Activated CD8-positive, alpha-beta T cell treated with anti-CD3 and anti-CD28 coated beads for 36 hours (primary cell): ENCODE results near the gene TMEM151A. TPM values are rescaled to one million over a fixed set of nuclear protein-coding genes. Genes with fewer than 3 reads are reported as not detected.

ENCODE experiments used
- ATAC-seq: fragments of 200-7000 bp; cut with Tn5 transposase; one replicate; pipeline ENCODE4 v1.10.0; 2021; ENCODE audit warnings: mild to moderate bottlenecking, moderate library complexity
- CTCF ChIA-PET: fragments of 350-600 bp; sonication (Branson Sonifier 250); formaldehyde crosslinking; loops from one replicate; lab custom pipeline; 2021; ENCODE audit warnings: antibody characterized with exemption; lab: Charles Lee
- POLR2A ChIA-PET: fragments of 350-600 bp; sonication (Branson Sonifier 250); formaldehyde crosslinking; loops from one replicate; lab custom pipeline; 2021; ENCODE audit warnings: antibody characterized with exemption; lab: Charles Lee
- DNase-seq: peaks from one replicate; pipeline ENCODE4 v3.0.0-alpha.2; 2020
- H3K27ac Mint-ChIP-seq: one replicate; pipeline ENCODE4 v1.8.0; 2021; ENCODE audit warnings: mild to moderate bottlenecking, mixed read lengths
- H3K27me3 Mint-ChIP-seq: one replicate; pipeline ENCODE4 v1.8.0; 2021; ENCODE audit warnings: mixed read lengths
- H3K36me3 Mint-ChIP-seq: one replicate; pipeline ENCODE4 v1.8.0; 2021; ENCODE audit warnings: low read depth, mixed read lengths
- H3K4me1 Mint-ChIP-seq: one replicate; pipeline ENCODE4 v1.8.0; 2021; ENCODE audit warnings: low read depth, mixed read lengths
- H3K4me3 Mint-ChIP-seq: one replicate; pipeline ENCODE4 v1.8.0; 2021; ENCODE audit warnings: mild to moderate bottlenecking, moderate library complexity, mixed read lengths
- H3K9me3 Mint-ChIP-seq: one replicate; pipeline ENCODE4 v1.8.0; 2021; ENCODE audit warnings: mixed read lengths
- CTCF ChIP-seq: fragments of 200-600 bp; IDR thresholded peaks from one replicate; pipeline ENCODE4 v1.8.0; 2022; ENCODE audit warnings: antibody characterized with exemption, mild to moderate bottlenecking
- intact Hi-C: fragments of 100-400 bp; cut with micrococcal nuclease; formaldehyde crosslinking; loops from one replicate; pipeline ENCODE4 v1.10.0; 2022
- total RNA-seq, 2 experiments: library from RNA; stranded (reverse); gene quantifications; one replicate each; pipeline ENCODE4 v1.2.3, GENCODE V29; 2021

TMEM151A gene
- total RNA-seq, 2 experiments from 2014 or later, result not detected

- CTCF ChIA-PET, result interaction anchor here (3.7 kb wide), 1 partner anchor 14 kb away, joined by 39 read pairs; no protein-coding TSS in a partner anchor
- H3K9me3 Mint-ChIP-seq, result peaks cover 1% of the 10 kb centered on the region
These were observed 33.6 kb downstream of the TMEM151A start for GRCh38 chr11:66325263-66325671.

GRCh38 chr11:66326261-66327111, 34.8 kb downstream of the TMEM151A start:
- intact Hi-C loops, result no loop called here
- no peaks in the 10 kb centered on the region for H3K9me3 Mint-ChIP-seq
- no peak for TF ChIP-seq CTCF
- ATAC-seq, result peak; percentile 70
- H3K36me3 Mint-ChIP-seq, result no peaks in the 10 kb centered on the region
- DNase-seq, result peak; percentile 85
- H3K4me1 Mint-ChIP-seq, result peaks cover 59% of the 10 kb centered on the region
- no peaks in the 10 kb centered on the region for H3K27me3 Mint-ChIP-seq
- H3K27ac Mint-ChIP-seq, result peak overlapping the region; percentile 84
- POLR2A ChIA-PET, result interaction anchor here (0.6 to 2.4 kb wide), 6 partner anchors 9 to 20 kb away, joined by 3 to 21 read pairs (median 6); partner anchors contain the start of genes CD248 and RIN1
- peak overlapping the region; percentile 15 for H3K4me3 Mint-ChIP-seq
- CTCF ChIA-PET, result interaction anchor here (1.0 to 3.7 kb wide), 8 partner anchors 9 to 62 kb away, joined by 3 to 39 read pairs (median 5); partner anchors contain the start of genes CD248, RIN1 and YIF1A

More at GRCh38 chr11:66325263-66325671, 33.6 kb downstream of the TMEM151A start:
- no peak for TF ChIP-seq CTCF
- Mint-ChIP-seq H3K27ac (peak overlapping the region; percentile 84), H3K4me1 (peaks cover 59% of the 10 kb centered on the region), H3K27me3 (no peaks in the 10 kb centered on the region), H3K36me3 (peaks cover 1% of the 10 kb centered on the region), H3K4me3 (no peak overlapping the region)
- ATAC-seq (no peak), DNase-seq (peak; percentile 32)
- POLR2A ChIA-PET, result interaction anchor here (1.6 to 2.4 kb wide), 3 partner anchors 13 to 44 kb away, joined by 4 to 21 read pairs (median 6); no protein-coding TSS in a partner anchor
- intact Hi-C loops, result no loop called here

DNA sequence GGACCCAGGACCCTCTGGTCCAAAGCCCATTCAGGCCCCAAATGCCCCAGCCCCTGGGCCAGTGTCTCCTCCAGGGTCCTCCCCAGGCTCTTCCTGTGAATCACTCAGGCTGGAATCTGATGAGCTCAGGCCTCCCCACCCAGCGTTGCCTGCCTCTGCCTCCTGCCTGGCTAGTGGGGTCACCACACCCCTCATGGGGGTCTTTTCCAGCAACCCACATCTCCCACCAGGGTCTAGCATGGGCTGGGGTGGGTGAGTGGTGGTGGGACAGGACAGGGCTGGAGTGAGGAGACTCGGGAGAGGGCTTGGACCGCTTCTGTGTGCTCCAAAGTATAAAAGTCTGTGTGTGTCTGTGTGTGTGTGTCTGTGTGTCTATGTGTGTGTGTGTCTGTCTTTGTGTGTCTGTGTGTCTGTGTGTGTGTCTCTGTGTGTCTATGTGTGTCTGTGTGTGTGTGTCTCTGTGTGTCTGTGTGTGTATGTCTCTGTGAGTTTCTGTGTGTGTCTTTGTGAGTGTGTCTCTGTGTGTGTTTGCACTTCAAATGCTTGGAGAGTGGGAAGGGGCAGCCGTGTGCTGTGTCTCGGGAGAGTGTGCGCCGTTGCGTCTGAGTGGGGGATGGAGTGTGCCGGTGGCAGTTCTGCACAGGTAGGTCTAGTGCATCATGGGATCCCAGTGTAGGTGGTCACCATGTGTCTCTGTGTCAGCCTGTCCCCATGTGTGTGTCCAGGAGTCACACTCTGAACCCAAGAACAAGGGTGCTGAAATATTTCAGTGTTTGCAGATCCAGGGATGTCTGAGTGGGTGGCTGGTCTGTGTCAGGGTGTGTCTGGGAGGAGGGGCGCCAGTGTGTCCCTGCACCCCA, 35.7 kb downstream of the TMEM151A start:
- no peaks in the 10 kb centered on the region for H3K9me3 Mint-ChIP-seq
- no peak overlapping the region for H3K4me3 Mint-ChIP-seq
- peaks cover 55% of the 10 kb centered on the region for H3K4me1 Mint-ChIP-seq
- ChIA-PET POLR2A (interaction anchor here (0.6 to 2.4 kb wide), 5 partner anchors 8 to 19 kb away, joined by 3 to 21 read pairs (median 7); partner anchors contain the start of genes CD248 and RIN1), CTCF (interaction anchor here (1.0 to 3.7 kb wide), 7 partner anchors 8 to 61 kb away, joined by 3 to 39 read pairs (median 5); partner anchors contain the start of genes CD248, RIN1 and YIF1A)
- DNase-seq (peak; percentile 19), ATAC-seq (no peak)
- H3K36me3 Mint-ChIP-seq, result no peaks in the 10 kb centered on the region
- H3K27me3 Mint-ChIP-seq, result no peaks in the 10 kb centered on the region
- TF ChIP-seq CTCF, result no peak
- intact Hi-C loops, result no loop called here
- H3K27ac Mint-ChIP-seq, result peak overlapping the region; percentile 79

DNA sequence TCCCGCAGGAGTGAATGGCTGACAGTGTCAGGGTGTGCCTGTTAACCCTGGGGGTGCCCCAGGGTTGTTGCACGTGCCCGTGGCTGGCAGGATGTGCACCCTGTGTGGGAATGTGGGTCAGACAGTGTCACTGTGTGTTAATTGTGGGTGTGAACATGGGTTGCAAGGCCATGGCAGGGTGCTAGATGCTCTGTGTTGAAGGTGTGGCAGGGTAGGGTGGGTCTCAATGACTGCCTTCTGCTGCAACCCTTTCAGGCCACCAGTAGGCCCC, 36.3 kb downstream of the TMEM151A start:
- Mint-ChIP-seq H3K4me1 (peaks cover 53% of the 10 kb centered on the region), H3K36me3 (no peaks in the 10 kb centered on the region), H3K27ac (peak overlapping the region; percentile 79), H3K27me3 (no peaks in the 10 kb centered on the region), H3K9me3 (no peaks in the 10 kb centered on the region), H3K4me3 (no peak overlapping the region)
- ATAC-seq (peak; percentile 40), DNase-seq (peak; percentile 60)
- CTCF ChIA-PET, result no interaction called here
- intact Hi-C loops, result no loop called here
- TF ChIP-seq CTCF, result no peak
- POLR2A ChIA-PET, result no interaction called here
